ENCODE data around the gene PRF1. TPM values are rescaled to one million over a fixed set of nuclear protein-coding genes. Genes with fewer than 3 reads are reported as not detected.
A peak's percentile ranks its signal among the peaks of the same experiment; 100 is the strongest.
"Not testable (repeated sequence)": the region's sequence is repeated elsewhere in the genome, so short reads cannot be mapped to it uniquely, and the experiment has no call there.

The PRF1 gene
- total RNA-seq (2014; rRNA removed; shearing (Covaris generic)): not detected in 2 replicates

- DNase-seq (ENCODE audit: low spot score): no peak
These were observed at the start of gene PRF1 for GRCh38 chr10:70602665-70603448. Gene PRF1, minus strand, starts transcription at chr10:70602741. Its CDS starts 1,839 bp downstream, at chr10:70600902.

DNA sequence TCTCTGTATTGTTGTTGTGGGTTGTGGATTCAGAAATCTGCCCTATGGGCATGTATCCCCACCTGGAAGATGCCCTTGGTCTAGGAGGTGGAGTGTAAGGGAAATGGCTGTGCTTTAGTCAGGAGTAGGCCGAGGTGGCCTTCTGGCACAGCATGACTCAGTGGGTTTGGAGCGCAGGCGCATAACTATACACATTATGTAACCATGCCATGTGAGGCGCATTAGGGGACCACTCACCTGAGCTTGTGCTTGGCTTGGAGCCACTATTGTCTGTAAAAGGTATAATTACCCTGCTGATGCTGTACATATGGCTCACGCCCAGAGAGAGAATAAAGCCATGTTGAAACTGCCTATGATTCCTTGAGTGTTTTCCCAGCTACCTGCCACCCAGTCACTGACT, 49.1 kb upstream of the PRF1 start:
- no peak for DNase-seq (ENCODE audit: low spot score)

GRCh38 chr10:70650718-70651117, 48.2 kb upstream of the PRF1 start:
- no peak for DNase-seq (ENCODE audit: low spot score)

DNA sequence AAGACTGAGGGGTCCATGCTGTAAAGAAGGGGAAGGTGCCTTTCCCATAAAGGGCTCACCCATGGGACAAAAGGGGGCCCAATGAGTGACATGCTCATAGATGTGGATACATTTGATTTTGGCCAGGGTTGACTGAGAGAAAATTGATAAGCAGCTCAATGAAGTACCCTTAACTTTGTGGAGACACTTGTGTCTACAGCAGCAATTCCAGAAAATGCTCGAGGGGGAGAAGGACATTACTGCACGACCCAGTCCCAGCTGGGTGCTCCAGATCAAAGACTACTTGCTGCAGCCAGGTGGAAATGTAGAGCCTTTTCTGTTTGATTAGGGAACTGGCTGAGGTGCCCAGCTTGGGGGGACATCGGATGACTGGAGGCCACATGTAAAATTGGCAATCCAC, 47.6 kb upstream of the PRF1 start:
- DNase-seq (ENCODE audit: low spot score): no peak

GRCh38 chr10:70649526-70649925, 47.0 kb upstream of the PRF1 start:
- no peak for DNase-seq (ENCODE audit: low spot score)

- no peak for DNase-seq (ENCODE audit: low spot score)
These were observed 45.9 kb upstream of the PRF1 start for GRCh38 chr10:70648427-70648826.

DNA sequence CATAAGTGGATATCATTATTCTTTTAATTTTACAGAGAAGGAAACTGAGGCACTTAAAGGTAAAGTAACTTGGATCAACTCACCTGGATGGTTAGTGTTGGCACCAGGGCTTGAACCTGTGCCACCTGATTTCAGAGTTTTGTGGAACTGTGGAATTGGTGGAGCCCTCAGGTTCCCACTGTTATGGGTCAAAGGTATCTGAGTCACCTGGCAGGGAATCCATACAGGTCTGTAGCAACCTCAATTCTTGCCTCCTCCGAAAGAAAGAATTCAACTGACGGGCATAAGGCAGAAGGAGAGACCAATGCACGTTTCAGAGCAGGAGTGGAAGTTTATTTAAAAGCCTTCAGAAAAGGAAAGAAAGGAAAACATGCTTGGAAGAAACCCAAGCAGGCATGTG, 44.5 kb upstream of the PRF1 start:
- DNase-seq (ENCODE audit: low spot score): no peak

DNA sequence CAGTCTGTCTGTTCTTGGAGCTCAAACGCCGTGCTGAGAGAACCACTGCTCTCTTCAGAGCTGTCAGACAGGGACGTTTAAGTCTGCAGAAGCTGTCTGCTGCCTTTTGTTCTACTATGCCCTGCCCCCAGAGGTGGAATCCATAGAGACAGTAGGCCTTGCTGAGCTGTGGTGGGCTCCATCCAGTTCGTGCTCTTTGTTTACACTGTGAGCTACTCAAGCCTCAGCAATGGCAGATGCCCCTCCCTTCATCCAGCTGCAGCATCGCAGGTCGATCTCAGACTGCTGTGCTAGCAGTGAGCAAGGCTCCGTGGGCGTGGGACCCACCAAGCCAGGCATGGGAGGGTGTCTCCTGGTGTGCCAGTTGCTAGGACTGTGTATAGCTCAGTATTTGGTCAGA, 42.4 kb upstream of the PRF1 start:
- not testable (repeated sequence) for DNase-seq (ENCODE audit: low spot score)

- DNase-seq (ENCODE audit: low spot score): not testable (repeated sequence)
These were observed 40.7 kb upstream of the PRF1 start for GRCh38 chr10:70643272-70643671.

DNA sequence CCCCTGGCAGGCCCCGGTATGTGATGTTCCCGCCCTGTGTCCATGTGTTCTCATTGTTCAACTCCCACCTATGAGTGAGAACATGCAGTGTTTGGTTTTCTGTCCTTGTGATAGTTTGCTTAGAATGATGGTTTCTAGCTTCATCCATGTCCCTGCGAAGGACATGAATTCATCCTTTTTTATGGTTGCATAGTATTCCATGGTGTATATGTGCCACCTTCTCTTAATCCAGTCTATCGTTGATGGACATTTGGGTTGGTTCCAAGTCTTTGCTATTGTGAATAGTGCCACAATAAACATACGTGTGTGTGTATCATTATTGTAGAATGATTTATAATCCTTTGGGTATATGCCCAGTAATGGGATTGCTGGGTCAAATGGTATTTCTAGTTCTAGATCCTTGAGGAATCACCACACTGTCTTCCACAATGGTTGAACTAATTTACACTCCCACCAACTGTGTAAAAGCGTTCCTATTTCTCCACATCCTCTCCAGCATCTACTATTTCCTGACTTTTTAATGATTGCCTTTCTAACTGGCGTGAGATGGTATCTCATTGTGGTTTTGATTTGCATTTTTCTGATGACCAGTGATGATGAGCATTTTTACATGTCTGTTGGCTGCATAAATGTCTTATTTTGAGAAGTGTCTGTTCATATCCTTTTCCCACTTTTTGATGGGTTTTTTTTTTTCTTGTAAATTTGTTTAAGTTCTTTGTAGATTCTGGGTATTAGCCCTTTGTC, 37.3 kb upstream of the PRF1 start:
- not testable (repeated sequence) for DNase-seq (ENCODE audit: low spot score)

GRCh38 chr10:70634515-70634914, 32.0 kb upstream of the PRF1 start:
- DNase-seq (ENCODE audit: low spot score): peak; percentile 7

GRCh38 chr10:70634011-70634410, 31.5 kb upstream of the PRF1 start:
- DNase-seq (ENCODE audit: low spot score): no peak

- not testable (repeated sequence) for DNase-seq (ENCODE audit: low spot score)
These were observed 29.2 kb upstream of the PRF1 start for GRCh38 chr10:70631735-70632134.

- no peak for DNase-seq (ENCODE audit: low spot score)
These were observed 26.8 kb upstream of the PRF1 start for GRCh38 chr10:70629338-70629737.

GRCh38 chr10:70626056-70626455, 23.5 kb upstream of the PRF1 start:
- DNase-seq (ENCODE audit: low spot score): no peak

DNA sequence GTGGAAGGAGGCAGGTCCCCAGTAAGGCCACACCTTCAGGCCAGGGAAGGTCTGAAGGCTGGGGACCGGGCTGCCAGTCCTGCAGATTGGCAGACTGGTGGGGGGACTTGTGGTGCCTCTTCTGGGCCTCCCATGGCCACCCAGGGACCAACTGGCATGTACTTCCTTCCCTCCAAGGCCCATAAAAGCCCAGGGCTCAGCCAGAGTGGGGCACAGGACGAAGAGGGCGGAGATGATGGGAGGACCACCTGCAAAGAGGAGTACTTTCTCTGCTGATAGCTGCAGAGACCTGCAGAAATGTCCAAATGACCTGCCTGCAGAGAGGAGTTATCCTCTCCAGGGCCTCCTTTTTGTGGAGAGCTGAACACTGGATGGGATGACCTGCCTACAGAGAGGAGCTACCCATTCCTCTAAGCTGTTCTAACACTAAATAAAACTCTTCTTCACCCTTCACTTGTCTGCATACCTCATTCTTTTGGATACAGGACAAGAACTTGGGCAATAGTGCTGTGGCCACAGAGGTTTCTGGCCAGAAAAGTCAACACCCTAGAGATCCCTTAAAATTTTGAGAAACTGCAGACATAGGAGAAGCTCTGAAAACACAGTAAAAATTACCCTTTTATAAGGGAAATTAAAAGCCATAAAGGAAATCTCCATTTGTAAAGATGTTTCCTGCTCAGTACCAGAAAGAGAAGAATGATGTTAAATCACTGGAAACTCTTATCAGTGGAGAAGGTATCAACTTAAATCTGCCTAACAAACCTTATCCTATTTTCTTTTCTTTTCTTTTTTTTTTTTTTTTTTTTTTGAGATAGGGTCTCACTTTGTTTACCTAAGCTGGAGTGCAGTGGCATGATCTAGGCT, 20.7 kb upstream of the PRF1 start:
- DNase-seq (ENCODE audit: low spot score): no peak

DNA sequence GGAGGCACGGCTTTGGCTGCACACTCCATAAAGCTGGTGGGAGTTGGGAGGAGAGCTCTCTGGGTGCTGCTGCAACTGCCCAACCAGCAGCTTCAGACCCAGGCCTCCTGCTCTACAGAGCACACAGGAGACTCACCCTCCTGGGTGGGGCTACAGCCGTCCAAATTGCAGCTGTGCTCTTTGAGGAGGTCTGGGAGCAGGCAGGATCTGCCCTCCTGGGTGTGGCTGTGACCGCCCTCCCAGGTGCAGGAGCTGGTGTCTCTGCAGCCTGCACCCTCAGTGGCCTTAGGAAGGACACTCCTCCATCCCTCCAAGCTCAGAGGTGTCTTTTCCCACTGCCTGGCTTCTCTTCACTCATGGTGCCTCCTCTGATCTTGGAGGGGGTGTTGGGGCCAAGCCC, 20.0 kb upstream of the PRF1 start:
- no peak for DNase-seq (ENCODE audit: low spot score)

DNA sequence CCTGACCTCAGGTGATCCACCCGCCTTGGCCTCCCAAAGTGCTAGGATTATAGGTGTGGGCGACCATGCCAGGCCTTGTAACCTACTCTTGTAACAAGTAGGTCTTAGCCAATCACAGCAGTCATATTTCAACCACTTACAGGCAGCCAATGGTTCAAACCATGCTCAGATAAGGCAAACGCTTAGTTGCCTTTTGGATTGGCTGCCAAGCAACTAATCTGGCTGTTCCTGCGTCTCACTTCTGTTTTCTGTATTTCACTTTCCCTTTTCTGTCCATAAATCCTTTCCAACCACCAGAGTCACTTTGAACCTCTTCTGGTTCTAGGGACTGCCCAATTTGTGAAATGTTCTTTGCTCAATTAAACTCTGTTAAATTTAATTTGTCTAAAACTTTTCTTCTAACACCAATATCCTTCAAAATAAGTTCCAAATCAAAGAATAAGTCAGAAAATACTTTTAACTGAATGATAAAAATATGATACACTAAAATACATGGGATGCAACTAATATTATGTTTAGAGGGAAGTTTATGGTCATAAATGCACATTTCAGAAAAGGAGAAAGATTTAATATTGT, 19.1 kb upstream of the PRF1 start:
- DNase-seq (ENCODE audit: low spot score): no peak

- no peak for DNase-seq (ENCODE audit: low spot score)
These were observed 17.4 kb upstream of the PRF1 start for GRCh38 chr10:70620020-70620289.

- peak; percentile 43 for DNase-seq (ENCODE audit: low spot score)
These were observed 16.9 kb upstream of the PRF1 start for GRCh38 chr10:70619271-70620019.

- no peak for DNase-seq (ENCODE audit: low spot score)
These were observed 16.1 kb upstream of the PRF1 start for GRCh38 chr10:70618663-70619062.

Data from HT-29 (cell line).